OCI-LY1 (cell line): Measurements from ENCODE around the gene ZNF575.
A peak's percentile ranks its signal among the peaks of the same experiment; 100 is the strongest.

Experiments used
- H2AFZ ChIP-seq: fragments of 200-600 bp; sonication (generic), shearing (Covaris generic); 2 replicates; pipeline ENCODE4 v1.6.0; 2014; ENCODE audit warnings: antibody characterized with exemption, mild to moderate bottlenecking, low read length
- H3F3A ChIP-seq: fragments of 200-600 bp; sonication (generic), shearing (Covaris generic); 2 replicates; pipeline ENCODE4 v1.6.0; 2014; ENCODE audit warnings: mild to moderate bottlenecking, antibody characterized with exemption, low read length, moderate library complexity; ENCODE audit not compliant: insufficient read depth
- H3K27ac ChIP-seq: fragments of 200-600 bp; sonication (generic); 2 replicates; pipeline ENCODE4 v1.5.1; 2014; ENCODE audit warnings: low read length, mixed run types, mild to moderate bottlenecking, low read depth; ENCODE audit not compliant: poor library complexity, severe bottlenecking
- H3K27me3 ChIP-seq: fragments of 200-600 bp; sonication (generic); 2 replicates; pipeline ENCODE4 v1.6.0; 2014; ENCODE audit warnings: antibody characterized with exemption, mild to moderate bottlenecking, low read length, moderate library complexity; ENCODE audit not compliant: insufficient read depth
- H3K36me3 ChIP-seq: fragments of 200-600 bp; sonication (generic); 2 replicates; pipeline ENCODE4 v1.6.1; 2014; ENCODE audit warnings: mild to moderate bottlenecking, antibody characterized with exemption, low read length, moderate library complexity, mixed read lengths; ENCODE audit not compliant: insufficient read depth
- H3K4me1 ChIP-seq: fragments of 200-600 bp; sonication (generic); 2 replicates; pipeline ENCODE4 v1.5.1; 2014; ENCODE audit warnings: mild to moderate bottlenecking, low read length, moderate library complexity; ENCODE audit not compliant: insufficient read depth, severe bottlenecking
- H3K4me2 ChIP-seq: fragments of 200-600 bp; sonication (generic), shearing (Covaris generic); 2 replicates; pipeline ENCODE4 v1.6.1; 2014; ENCODE audit warnings: low read length
- H3K4me3 ChIP-seq: fragments of 200-600 bp; sonication (generic); 2 replicates; pipeline ENCODE4 v1.5.1; 2014; ENCODE audit warnings: low read length, low read depth, mild to moderate bottlenecking, mixed read lengths; ENCODE audit not compliant: poor library complexity, severe bottlenecking
- H3K79me2 ChIP-seq: fragments of 200-600 bp; shearing (Covaris generic); 2 replicates; pipeline ENCODE4 v1.6.1; 2016; ENCODE audit warnings: mixed run types, low read length, mixed read lengths; ENCODE audit not compliant: insufficient read depth
- H3K9ac ChIP-seq: fragments of 200-600 bp; sonication (generic), shearing (Covaris generic); 2 replicates; pipeline ENCODE4 v1.6.1; 2014; ENCODE audit warnings: mild to moderate bottlenecking, low read length, mixed read lengths
- H3K9me2 ChIP-seq: fragments of 200-600 bp; sonication (generic), shearing (Covaris generic); 2 replicates; pipeline ENCODE4 v1.6.1; 2014; ENCODE audit warnings: low read depth, mild to moderate bottlenecking, low read length, mixed read lengths
- H3K9me3 ChIP-seq: fragments of 200-600 bp; shearing (Covaris generic); 2 replicates; pipeline ENCODE4 v1.6.1; 2014; ENCODE audit warnings: low read length, mixed read lengths
- H4K20me1 ChIP-seq: fragments of 200-600 bp; sonication (generic), shearing (Covaris generic); 2 replicates; pipeline ENCODE4 v1.6.0; 2016; ENCODE audit warnings: mild to moderate bottlenecking, low read length; ENCODE audit not compliant: insufficient read depth
- CTCF ChIP-seq: fragments of 200-600 bp; sonication (generic), shearing (Covaris generic); IDR thresholded peaks from 2 replicates; pipeline ENCODE4 v1.5.1; 2017; ENCODE audit warnings: mild to moderate bottlenecking, antibody characterized with exemption, low read length, moderate library complexity, mixed read lengths
- EZH2 ChIP-seq: fragments of 200-600 bp; sonication (generic), shearing (Covaris generic); IDR thresholded peaks from 2 replicates; pipeline ENCODE4 v1.8.0; 2017; ENCODE audit warnings: borderline replicate concordance, mixed run types, mild to moderate bottlenecking, antibody characterized with exemption, low read length, moderate library complexity, mixed read lengths

Gene ZNF575

GRCh38 chr19:43532571-43532961, 422 bp upstream of the ZNF575 start:
- no peaks in the 10 kb centered on the region for H4K20me1 ChIP-seq
- no peak for TF ChIP-seq EZH2
- no peak for TF ChIP-seq CTCF
- no peak overlapping the region for H2AFZ ChIP-seq
- no peaks in the 10 kb centered on the region for H3K9me2 ChIP-seq
- H3K4me3 ChIP-seq = peak overlapping the region; percentile 66
- H3F3A ChIP-seq = no peaks in the 10 kb centered on the region; the same call in 1 of the 2 replicates
- H3K27me3 ChIP-seq = no peaks in the 10 kb centered on the region
- peak overlapping the region; percentile 78 for H3K27ac ChIP-seq
- no peaks in the 10 kb centered on the region for H3K79me2 ChIP-seq
- peak overlapping the region; percentile 90 for H3K4me2 ChIP-seq
- no peaks in the 10 kb centered on the region for H3K9me3 ChIP-seq
- peak overlapping the region; percentile 62 for H3K9ac ChIP-seq
- H3K36me3 ChIP-seq = no peaks in the 10 kb centered on the region
- peaks cover 25% of the 10 kb centered on the region for H3K4me1 ChIP-seq

- Histone ChIP-seq H3K4me1 (peaks cover 17% of the 10 kb centered on the region), H3K4me2 (peak overlapping the region; percentile 90), H3K36me3 (peaks cover 7% of the 10 kb centered on the region), H3F3A (no peaks in the 10 kb centered on the region; the same call in 1 of the 2 replicates), H2AFZ (no peak overlapping the region), H3K9ac (peak overlapping the region; percentile 62), H3K4me3 (peak overlapping the region; percentile 66), H4K20me1 (no peaks in the 10 kb centered on the region), H3K27me3 (no peaks in the 10 kb centered on the region), H3K9me2 (no peaks in the 10 kb centered on the region), H3K79me2 (no peaks in the 10 kb centered on the region), H3K9me3 (no peaks in the 10 kb centered on the region), H3K27ac (peak overlapping the region; percentile 78)
- TF ChIP-seq EZH2 = no peak
- TF ChIP-seq CTCF = no peak
Measured at GRCh38 chr19:43533546-43534304, 737 bp downstream of the ZNF575 start.

- H3K27ac ChIP-seq = no peak overlapping the region
- H3K36me3 ChIP-seq = peaks cover 14% of the 10 kb centered on the region
- H3F3A ChIP-seq = no peaks in the 10 kb centered on the region; the same call in 1 of the 2 replicates
- H2AFZ ChIP-seq = no peak overlapping the region
- no peaks in the 10 kb centered on the region for H3K79me2 ChIP-seq
- TF ChIP-seq CTCF = no peak
- H3K4me1 ChIP-seq = peaks cover 17% of the 10 kb centered on the region
- no peaks in the 10 kb centered on the region for H3K27me3 ChIP-seq
- no peak overlapping the region for H3K4me2 ChIP-seq
- no peak overlapping the region for H3K4me3 ChIP-seq
- H3K9me2 ChIP-seq = no peaks in the 10 kb centered on the region
- H3K9ac ChIP-seq = no peak overlapping the region
- H4K20me1 ChIP-seq = no peaks in the 10 kb centered on the region
- no peaks in the 10 kb centered on the region for H3K9me3 ChIP-seq
Measured at GRCh38 chr19:43534305-43534815, 1.4 kb downstream of the ZNF575 start.
